K562 (cell line): ENCODE results near the gene TMEM242. TPM values are rescaled to one million over a fixed set of nuclear protein-coding genes. Genes with fewer than 3 reads are reported as not detected.

ENCODE experiments used
- CBX2 ChIP-seq: fragments of 200-600 bp; sonication (generic); IDR thresholded peaks from one replicate; pipeline ENCODE4 v1.6.1; 2012; ENCODE audit warnings: mild to moderate bottlenecking, low read length, inconsistent platforms; ENCODE audit not compliant: insufficient read depth, poor library complexity, severe bottlenecking
- CREB3L1 ChIP-seq: fragments of 450-650 bp; IDR thresholded peaks from 2 replicates; pipeline ENCODE4 v1.6.1; 2014; ENCODE audit warnings: low read depth, mild to moderate bottlenecking, moderate library complexity, borderline replicate concordance
- FOSL1 ChIP-seq: fragments of 200-800 bp; sonication (Bioruptor generic); conservative IDR thresholded peaks from 2 replicates; pipeline ENCODE4 v1.6.1; 2016; ENCODE audit warnings: missing genetic modification characterization, missing compliant biosample characterization
- MBD1 ChIP-seq: fragments of 250-450 bp; sonication (Bioruptor Pico); IDR thresholded peaks from 2 replicates; pipeline ENCODE4 v1.8.0; 2022; ENCODE audit warnings: inconsistent platforms
- SIN3B ChIP-seq: fragments of 450-650 bp; IDR thresholded peaks from 2 replicates; pipeline ENCODE4 v1.6.1; 2017; ENCODE audit warnings: low read depth, mild to moderate bottlenecking, moderate library complexity
- SIX5 ChIP-seq, 2 experiments: IDR thresholded peaks; 2 replicates each; pipeline ENCODE4 v1.6.1; 2011; ENCODE audit warnings: low read length in 2 of 2, borderline replicate concordance in 1 of 2, low read depth in 1 of 2, mild to moderate bottlenecking in 1 of 2, moderate library complexity in 1 of 2; ENCODE audit not compliant: insufficient read depth in 1 of 2
- SMARCA5 ChIP-seq: fragments of 450-650 bp; IDR thresholded peaks from 2 replicates; pipeline ENCODE4 v1.6.1; 2016
- YY1 ChIP-seq, 3 experiments: IDR thresholded peaks; 2 replicates each; pipeline ENCODE4 v1.6.1; 2011; ENCODE audit warnings: low read length in 2 of 3, mild to moderate bottlenecking in 2 of 3, moderate library complexity in 2 of 3, borderline replicate concordance in 1 of 3, control low read depth in 1 of 3, low read depth in 1 of 3; ENCODE audit not compliant: insufficient read depth in 3 of 3, insufficient replicate concordance in 2 of 3, control insufficient read depth in 1 of 3, insufficient read length in 1 of 3; ENCODE audit errors: extremely low read depth in 1 of 3
- ZBTB8A ChIP-seq: fragments of 450-650 bp; IDR thresholded peaks from 2 replicates; pipeline ENCODE4 v1.6.1; 2018; ENCODE audit warnings: mild to moderate bottlenecking, moderate library complexity; ENCODE audit not compliant: partially characterized antibody
- ZFX ChIP-seq: sonication (generic); formaldehyde crosslinking; IDR thresholded peaks from 2 replicates; pipeline ENCODE4 v1.8.0; 2022; ENCODE audit warnings: mild to moderate bottlenecking, missing genetic modification reagents, moderate library complexity
- ZNF174 ChIP-seq: fragments of 250-450 bp; sonication (Bioruptor Pico); IDR thresholded peaks from 2 replicates; pipeline ENCODE4 v1.4.0; 2020; ENCODE audit warnings: mild to moderate bottlenecking
- ZNF436 ChIP-seq: fragments of 250-450, 450-650 bp; sonication (Bioruptor Pico); formaldehyde crosslinking; IDR thresholded peaks from 2 replicates; pipeline ENCODE4 v1.7.0; 2020; ENCODE audit warnings: mild to moderate bottlenecking
- ZNF444 ChIP-seq: fragments of 250-450 bp; sonication (Bioruptor Pico); IDR thresholded peaks from 2 replicates; pipeline ENCODE4 v1.4.0; 2020; ENCODE audit warnings: mild to moderate bottlenecking, moderate library complexity
- ZNF584 ChIP-seq: fragments of 200-800 bp; sonication (Bioruptor generic); IDR thresholded peaks from 2 replicates; pipeline ENCODE4 v1.6.1; 2016; ENCODE audit warnings: low read depth, mild to moderate bottlenecking, missing genetic modification characterization, missing compliant biosample characterization
- ZNF699 ChIP-seq: fragments of 250-450 bp; sonication (Bioruptor Pico); IDR thresholded peaks from 2 replicates; pipeline ENCODE4 v1.8.0; 2021; ENCODE audit warnings: mild to moderate bottlenecking, moderate library complexity; ENCODE audit not compliant: insufficient replicate concordance
- polyA plus RNA-seq, 8 experiments: library from polyadenylated mRNA; depleted of rRNA in 4 of 8; stranded (reverse) in 5 of 8; unstranded in 3 of 8; fragments of >200 nt; fragmentation: Nextera tagmentation in 2 of 8; fragmentation: Illumina TruSeq in 1 of 8; extraction: Ambion mirVana in 2 of 8; extraction: Trizol in 1 of 8; gene quantifications; 2 replicates each; pipeline versions ENCODE4 v1.2.1 to v1.2.3, GENCODE V29; 2011 to 2014; ENCODE audit warnings: inconsistent platforms in 1 of 8, missing spikeins in 1 of 8
- total RNA-seq, 7 experiments: library from RNA; depleted of rRNA in 6 of 7; stranded (reverse); fragments of >200 nt in 6 of 7; fragmentation: Illumina TruSeq in 2 of 7; extraction: Trizol in 2 of 7; gene quantifications; 2 replicates each; pipeline versions ENCODE4 v1.2.1 to v1.2.3, GENCODE V29; 2011 to 2021; ENCODE audit warnings: low replicate concordance in 1 of 7
- TF ChIP-seq, protein P1 (sequence below): fragments of 250-450 bp; sonication (Bioruptor Pico); IDR thresholded peaks from 2 replicates; pipeline ENCODE4 v1.4.0; 2020; ENCODE audit warnings: mild to moderate bottlenecking, moderate library complexity, borderline replicate concordance
- TF ChIP-seq, protein P2 (sequence below): sonication (generic); formaldehyde crosslinking; IDR thresholded peaks from 2 replicates; pipeline ENCODE4 v1.5.0; 2020; ENCODE audit warnings: missing genetic modification reagents

The TMEM242 gene
- total and polyA plus RNA-seq, 9 of the 15 experiments (the other 6 are each of a cell fraction or from before 2014, with no cell fraction given), result 9.5 to 35.3 (median 16.5) TPM

GRCh38 chr6:157304899-157305663, 18.2 kb downstream of the TMEM242 start (continued):
- TF ChIP-seq SIN3B, result no peak
- TF ChIP-seq ZNF436 (CRISPR knock-in tag), result no peak
- TF ChIP-seq ZFX, result no peak
- TF ChIP-seq SIX5 (IDR thresholded peaks at IDR 0.05; ENCODE audit: borderline replicate concordance in 1 of 2, insufficient read depth in 1 of 2, low read depth in 1 of 2, low read length in 2 of 2), result no peak
- no peak for TF ChIP-seq MBD1 (CRISPR knock-in tag)
- no peak for TF ChIP-seq CREB3L1
- TF ChIP-seq ZBTB8A, result no peak
- TF ChIP-seq SMARCA5, result no peak
- TF ChIP-seq, protein P1, sequence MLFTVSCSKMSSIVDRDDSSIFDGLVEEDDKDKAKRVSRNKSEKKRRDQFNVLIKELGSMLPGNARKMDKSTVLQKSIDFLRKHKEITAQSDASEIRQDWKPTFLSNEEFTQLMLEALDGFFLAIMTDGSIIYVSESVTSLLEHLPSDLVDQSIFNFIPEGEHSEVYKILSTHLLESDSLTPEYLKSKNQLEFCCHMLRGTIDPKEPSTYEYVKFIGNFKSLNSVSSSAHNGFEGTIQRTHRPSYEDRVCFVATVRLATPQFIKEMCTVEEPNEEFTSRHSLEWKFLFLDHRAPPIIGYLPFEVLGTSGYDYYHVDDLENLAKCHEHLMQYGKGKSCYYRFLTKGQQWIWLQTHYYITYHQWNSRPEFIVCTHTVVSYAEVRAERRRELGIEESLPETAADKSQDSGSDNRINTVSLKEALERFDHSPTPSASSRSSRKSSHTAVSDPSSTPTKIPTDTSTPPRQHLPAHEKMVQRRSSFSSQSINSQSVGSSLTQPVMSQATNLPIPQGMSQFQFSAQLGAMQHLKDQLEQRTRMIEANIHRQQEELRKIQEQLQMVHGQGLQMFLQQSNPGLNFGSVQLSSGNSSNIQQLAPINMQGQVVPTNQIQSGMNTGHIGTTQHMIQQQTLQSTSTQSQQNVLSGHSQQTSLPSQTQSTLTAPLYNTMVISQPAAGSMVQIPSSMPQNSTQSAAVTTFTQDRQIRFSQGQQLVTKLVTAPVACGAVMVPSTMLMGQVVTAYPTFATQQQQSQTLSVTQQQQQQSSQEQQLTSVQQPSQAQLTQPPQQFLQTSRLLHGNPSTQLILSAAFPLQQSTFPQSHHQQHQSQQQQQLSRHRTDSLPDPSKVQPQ, result no peak
- no peak for TF ChIP-seq ZNF584 (CRISPR knock-in tag)
- TF ChIP-seq FOSL1 (tag), result no peak; the same call in 1 of the 2 replicates
- no peak for TF ChIP-seq ZNF444 (CRISPR knock-in tag)
- TF ChIP-seq ZNF174, result no peak
- no peak for TF ChIP-seq ZNF699 (CRISPR knock-in tag)
- TF ChIP-seq YY1 (IDR thresholded peaks at IDR 0.05; ENCODE audit: borderline replicate concordance in 1 of 3, control insufficient read depth in 1 of 3, extremely low read depth in 1 of 3, insufficient read depth in 3 of 3, insufficient read length in 1 of 3, insufficient replicate concordance in 2 of 3, low read depth in 1 of 3, low read length in 2 of 3), result no peak
- TF ChIP-seq, protein P2, sequence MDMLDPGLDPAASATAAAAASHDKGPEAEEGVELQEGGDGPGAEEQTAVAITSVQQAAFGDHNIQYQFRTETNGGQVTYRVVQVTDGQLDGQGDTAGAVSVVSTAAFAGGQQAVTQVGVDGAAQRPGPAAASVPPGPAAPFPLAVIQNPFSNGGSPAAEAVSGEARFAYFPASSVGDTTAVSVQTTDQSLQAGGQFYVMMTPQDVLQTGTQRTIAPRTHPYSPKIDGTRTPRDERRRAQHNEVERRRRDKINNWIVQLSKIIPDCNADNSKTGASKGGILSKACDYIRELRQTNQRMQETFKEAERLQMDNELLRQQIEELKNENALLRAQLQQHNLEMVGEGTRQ, result peak; percentile 81
- TF ChIP-seq CBX2, result no peak
